Fibroblast of lung (primary cell): ENCODE results near the gene VCAN. TPM values are rescaled to one million over a fixed set of nuclear protein-coding genes. Genes with fewer than 3 reads are reported as not detected.

Experiments used
- DNase-seq, 2 donors: peaks; one replicate each; pipeline versions ENCODE4 v3.0.0 to v3.0.0-alpha.2; 2010; ENCODE audit warnings: low read depth in 2 of 2
- H2AFZ ChIP-seq: 2 replicates; pipeline ENCODE4 v1.5.1; 2012; ENCODE audit warnings: low read length, control low read depth, inconsistent platforms
- H3K27ac ChIP-seq: 2 replicates; pipeline ENCODE4 v1.5.1; 2011; ENCODE audit warnings: low read length, control low read depth; ENCODE audit not compliant: insufficient read depth
- H3K27me3 ChIP-seq: 2 replicates; pipeline ENCODE4 v1.5.1; 2011; ENCODE audit warnings: mild to moderate bottlenecking, low read length; ENCODE audit not compliant: control insufficient read depth, insufficient read depth
- H3K36me3 ChIP-seq: 2 replicates; pipeline ENCODE4 v1.5.1; 2011; ENCODE audit warnings: low read length; ENCODE audit not compliant: control insufficient read depth, insufficient read depth
- H3K4me1 ChIP-seq: 2 replicates; pipeline ENCODE4 v1.5.1; 2011; ENCODE audit warnings: low read length; ENCODE audit not compliant: control insufficient read depth, insufficient read depth; ENCODE audit errors: extremely low read depth
- H3K4me2 ChIP-seq: 2 replicates; pipeline ENCODE4 v1.5.1; 2011; ENCODE audit warnings: low read length, control low read depth; ENCODE audit not compliant: insufficient read depth; ENCODE audit errors: extremely low read depth
- H3K4me3 ChIP-seq, 4 experiments: fragments of 200-600 bp in 1 of 4; sonication (generic) in 1 of 4; replicated peaks in 1 of 4; 2 replicates each; pipeline ENCODE4 v1.5.1; 2011 to 2016; ENCODE audit warnings: low read length in 4 of 4, low read depth in 3 of 4, mild to moderate bottlenecking in 3 of 4, control low read depth in 2 of 4, inconsistent platforms in 1 of 4, mixed read lengths in 1 of 4; ENCODE audit not compliant: insufficient read depth in 1 of 4; ENCODE audit errors: control extremely low read depth in 1 of 4
- H3K79me2 ChIP-seq: 2 replicates; pipeline ENCODE4 v1.5.1; 2012; ENCODE audit warnings: mild to moderate bottlenecking, low read length, inconsistent platforms; ENCODE audit not compliant: control insufficient read depth, insufficient read depth
- H3K9ac ChIP-seq: 2 replicates; pipeline ENCODE4 v1.5.1; 2011; ENCODE audit warnings: mild to moderate bottlenecking, low read length, control low read depth; ENCODE audit not compliant: insufficient read depth
- H3K9me3 ChIP-seq: 2 replicates; pipeline ENCODE4 v1.5.1; 2012; ENCODE audit warnings: low read depth, low read length; ENCODE audit not compliant: control insufficient read depth, insufficient read depth
- H4K20me1 ChIP-seq: 2 replicates; pipeline ENCODE4 v1.5.1; 2011; ENCODE audit warnings: low read length; ENCODE audit not compliant: control insufficient read depth, insufficient read depth; ENCODE audit errors: extremely low read depth
- CTCF ChIP-seq, 2 donors: IDR thresholded peaks in 1 of 2; conservative IDR thresholded peaks in 1 of 2; 1 replicate in 1 of 2; 2 replicates in 1 of 2; pipeline ENCODE4 v1.5.1; 2011 to 2012; ENCODE audit warnings: low read length in 2 of 2, control low read depth in 1 of 2, inconsistent platforms in 1 of 2, low read depth in 1 of 2, mild to moderate bottlenecking in 1 of 2
- EZH2 ChIP-seq: IDR thresholded peaks from 2 replicates; pipeline ENCODE4 v1.5.1; 2012; ENCODE audit warnings: low read length, control low read depth, mild to moderate bottlenecking; ENCODE audit errors: missing control alignments
- polyA plus RNA-seq, 2 donors: library from polyadenylated mRNA; depleted of rRNA in 1 of 2; stranded (reverse) in 1 of 2; unstranded in 1 of 2; fragments of >200 nt; gene quantifications; 2 replicates each; pipeline ENCODE4 v1.2.1, GENCODE V29; 2011 to 2012; ENCODE audit warnings: missing spikeins in 1 of 2
- total RNA-seq: library from RNA; depleted of rRNA; stranded (reverse); fragments of >200 nt; gene quantifications from 2 replicates; pipeline ENCODE4 v1.2.1, GENCODE V29; 2014

Gene VCAN
- total and polyA plus RNA-seq, 2 donors (not counting 1 experiment from before 2014, with no cell fraction given), result 51.9 to 227 TPM

DNA sequence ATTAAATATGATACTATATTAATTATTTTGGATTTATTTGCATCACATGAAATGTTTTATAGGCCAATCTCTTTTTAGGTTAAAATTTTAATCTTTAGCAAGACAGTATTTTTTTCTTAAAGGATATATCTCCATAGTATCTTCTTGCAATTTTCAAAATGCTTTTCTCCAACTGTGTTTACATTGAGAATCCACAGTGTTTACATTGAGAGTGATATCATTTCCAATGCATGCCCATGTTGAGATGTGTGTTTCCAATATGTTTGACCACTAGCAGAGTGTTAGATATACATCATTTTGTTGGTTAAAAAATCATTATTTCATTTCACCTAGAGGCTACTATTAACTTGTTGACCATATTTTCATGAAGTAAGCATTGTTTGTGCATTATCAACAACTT is 17.3 kb downstream of the VCAN start:
- Histone ChIP-seq H3K27ac (peak overlapping the region; percentile 20), H3K27me3 (no peaks in the 10 kb centered on the region), H3K4me3 (no peak overlapping the region), H3K36me3 (peaks cover 7% of the 10 kb centered on the region), H3K4me1 (peaks cover 2% of the 10 kb centered on the region), H2AFZ (no peak overlapping the region), H3K79me2 (peaks cover 5% of the 10 kb centered on the region), H3K4me2 (peak overlapping the region; percentile 54), H3K9me3 (no peaks in the 10 kb centered on the region), H3K9ac (no peak overlapping the region), H4K20me1 (no peaks in the 10 kb centered on the region)
- DNase-seq, result peak in 1 of 2 donors; percentile 79
- TF ChIP-seq EZH2 (no peak), CTCF (conservative IDR thresholded peaks at IDR 0.05 in 1 of 2, IDR thresholded peaks at IDR 0.05 in 1 of 2; ENCODE audit: low read depth in 1 of 2, low read length in 2 of 2) (no peak)

DNA sequence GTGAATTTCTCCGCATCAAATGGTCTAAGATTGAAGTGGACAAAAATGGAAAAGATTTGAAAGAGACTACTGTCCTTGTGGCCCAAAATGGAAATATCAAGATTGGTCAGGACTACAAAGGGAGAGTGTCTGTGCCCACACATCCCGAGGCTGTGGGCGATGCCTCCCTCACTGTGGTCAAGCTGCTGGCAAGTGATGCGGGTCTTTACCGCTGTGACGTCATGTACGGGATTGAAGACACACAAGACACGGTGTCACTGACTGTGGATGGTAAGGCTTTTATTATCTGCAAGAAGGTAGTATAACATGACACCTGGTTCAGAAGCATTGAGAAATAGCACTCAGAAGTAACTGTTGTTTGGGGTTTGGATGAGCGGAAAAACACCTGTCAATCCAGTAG is 18.7 kb downstream of the VCAN start:
- peaks cover 2% of the 10 kb centered on the region for H3K4me1 ChIP-seq
- TF ChIP-seq CTCF (conservative IDR thresholded peaks at IDR 0.05 in 1 of 2, IDR thresholded peaks at IDR 0.05 in 1 of 2; ENCODE audit: low read depth in 1 of 2, low read length in 2 of 2) (no peak), EZH2 (no peak)
- peaks cover 7% of the 10 kb centered on the region for H3K36me3 ChIP-seq
- H3K27ac ChIP-seq, result no peak overlapping the region
- no peaks in the 10 kb centered on the region for H3K27me3 ChIP-seq
- no peak overlapping the region for H2AFZ ChIP-seq
- peaks cover 5% of the 10 kb centered on the region for H3K79me2 ChIP-seq
- no peaks in the 10 kb centered on the region for H4K20me1 ChIP-seq
- no peak overlapping the region for H3K9ac ChIP-seq
- H3K9me3 ChIP-seq, result no peaks in the 10 kb centered on the region
- H3K4me2 ChIP-seq, result no peak overlapping the region
- no peak for DNase-seq
- H3K4me3 ChIP-seq, result no peak overlapping the region

DNA sequence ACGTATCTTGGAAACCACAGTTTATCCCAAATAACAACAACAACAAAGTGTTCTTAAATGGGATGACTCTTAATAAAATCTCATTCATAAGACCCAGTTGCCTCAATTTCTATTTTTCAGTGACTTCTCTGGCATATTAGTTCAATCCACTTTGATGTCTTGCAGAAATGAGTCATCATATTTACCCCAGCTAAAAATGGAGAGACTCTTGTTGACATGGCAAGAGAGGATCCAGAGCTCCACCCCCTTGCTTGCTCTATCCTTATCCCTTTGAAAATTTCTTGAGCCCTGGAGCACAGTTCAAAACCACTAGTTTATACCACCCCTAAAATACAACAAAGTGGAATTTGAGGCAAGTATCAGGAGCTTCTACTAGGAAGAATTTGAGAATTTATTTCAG is 20.8 kb downstream of the VCAN start:
- H3K4me2 ChIP-seq, result no peak overlapping the region
- DNase-seq, result no peak
- no peaks in the 10 kb centered on the region for H3K27me3 ChIP-seq
- H3K36me3 ChIP-seq, result peaks cover 7% of the 10 kb centered on the region
- H3K4me3 ChIP-seq, result no peak overlapping the region
- no peak overlapping the region for H3K9ac ChIP-seq
- TF ChIP-seq EZH2 (no peak), CTCF (conservative IDR thresholded peaks at IDR 0.05 in 1 of 2, IDR thresholded peaks at IDR 0.05 in 1 of 2; ENCODE audit: low read depth in 1 of 2, low read length in 2 of 2) (no peak)
- H3K9me3 ChIP-seq, result no peaks in the 10 kb centered on the region
- no peak overlapping the region for H2AFZ ChIP-seq
- H3K27ac ChIP-seq, result no peak overlapping the region
- H3K4me1 ChIP-seq, result peaks cover 2% of the 10 kb centered on the region
- peaks cover 3% of the 10 kb centered on the region for H3K79me2 ChIP-seq
- no peaks in the 10 kb centered on the region for H4K20me1 ChIP-seq
